IMR-90 (cell line): ENCODE measurements around the gene MED12L. TPM values are rescaled to one million over a fixed set of nuclear protein-coding genes. Genes with fewer than 3 reads are reported as not detected.

Source experiments
- ATAC-seq: fragments of 200-7000 bp; cut with Tn5 transposase; 2 replicates; pipeline ENCODE4 v1.9.1; 2020; ENCODE audit warnings: low read depth, mild to moderate bottlenecking, moderate library complexity
- BruUV-seq: library from RNA; stranded (reverse); fragments of 400-500 nt; replicated peaks from 2 replicates; lab custom pipeline; 2021; lab: Mats Ljungman, UMichigan
- CTCF ChIA-PET: fragments of 300-600 bp; formaldehyde crosslinking; extraction: SDS; loops from one replicate; lab custom pipeline; 2021; ENCODE audit warnings: antibody characterized with exemption; lab: Yijun Ruan, JAX
- POLR2A ChIA-PET: fragments of 300-600 bp; sonication (Branson Sonifier 250); formaldehyde crosslinking; loops from one replicate; lab custom pipeline; 2022; ENCODE audit warnings: antibody characterized with exemption; ENCODE audit not compliant: unreplicated experiment; lab: Charles Lee
- DNase-seq: peaks from one replicate; pipeline ENCODE4 v3.0.0; 2013
- H2AFZ ChIP-seq: replicated peaks from 2 replicates; pipeline ENCODE3; 2013; ENCODE audit warnings: low read length, mild to moderate bottlenecking; ENCODE audit not compliant: poor library complexity
- H2AK5ac ChIP-seq: 2 replicates; pipeline ENCODE4 v1.6.1; 2013; ENCODE audit warnings: low read depth, low read length, inconsistent platforms
- H2AK9ac ChIP-seq: replicated peaks from 2 replicates; pipeline ENCODE3; 2013; ENCODE audit warnings: mild to moderate bottlenecking, low read depth, low read length, moderate library complexity; ENCODE audit not compliant: poor library complexity
- H2BK120ac ChIP-seq: 2 replicates; pipeline ENCODE4 v1.6.1; 2013; ENCODE audit warnings: low read depth, low read length, inconsistent platforms
- H2BK15ac ChIP-seq: 3 replicates; pipeline ENCODE4 v1.6.1; 2013; ENCODE audit warnings: low read depth, low read length, inconsistent platforms
- H2BK20ac ChIP-seq: 2 replicates; pipeline ENCODE4 v1.6.1; 2013; ENCODE audit warnings: low read depth, mild to moderate bottlenecking, inconsistent platforms, low read length, moderate library complexity
- H2BK5ac ChIP-seq: 2 replicates; pipeline ENCODE4 v1.6.1; 2013; ENCODE audit warnings: mild to moderate bottlenecking, low read depth, low read length, inconsistent platforms; ENCODE audit not compliant: poor library complexity, severe bottlenecking
- H3K14ac ChIP-seq: replicated peaks from 2 replicates; pipeline ENCODE4 v1.6.1; 2013; ENCODE audit warnings: low read depth, low read length, inconsistent platforms
- H3K18ac ChIP-seq: 2 replicates; pipeline ENCODE4 v1.6.1; 2013; ENCODE audit warnings: low read depth, low read length, control low read depth
- H3K23ac ChIP-seq: 2 replicates; pipeline ENCODE4 v1.6.1; 2013; ENCODE audit warnings: low read depth, low read length, inconsistent platforms
- H3K27ac ChIP-seq: 2 replicates; pipeline ENCODE4 v1.5.1; 2013; ENCODE audit warnings: mild to moderate bottlenecking, control low read depth, low read length; ENCODE audit not compliant: insufficient read depth
- H3K27me3 ChIP-seq: 2 replicates; pipeline ENCODE4 v1.6.1; 2013; ENCODE audit warnings: low read length; ENCODE audit not compliant: control insufficient read depth, insufficient read depth
- H3K36me3 ChIP-seq: 2 replicates; pipeline ENCODE4 v1.6.1; 2013; ENCODE audit warnings: low read length, mixed read lengths; ENCODE audit not compliant: control insufficient read depth, insufficient read depth
- H3K4ac ChIP-seq: 2 replicates; pipeline ENCODE4 v1.6.1; 2013; ENCODE audit warnings: low read depth, low read length, inconsistent platforms
- H3K4me1 ChIP-seq: 2 replicates; pipeline ENCODE4 v1.6.1; 2013; ENCODE audit warnings: low read length, mixed read lengths; ENCODE audit not compliant: control insufficient read depth, insufficient read depth
- H3K4me2 ChIP-seq: 2 replicates; pipeline ENCODE4 v1.6.1; 2013; ENCODE audit warnings: low read depth, mild to moderate bottlenecking, control low read depth, low read length, moderate library complexity
- H3K4me3 ChIP-seq: 2 replicates; pipeline ENCODE4 v1.5.1; 2013; ENCODE audit warnings: low read depth, mild to moderate bottlenecking, control low read depth, low read length, moderate library complexity; ENCODE audit not compliant: insufficient read depth
- H3K56ac ChIP-seq: 2 replicates; pipeline ENCODE4 v1.6.1; 2013; ENCODE audit warnings: low read length, inconsistent platforms; ENCODE audit not compliant: insufficient read depth; ENCODE audit errors: extremely low read depth
- H3K79me1 ChIP-seq, 2 experiments: 2 replicates each; pipeline ENCODE4 v1.6.1; 2013; ENCODE audit warnings: low read length in 2 of 2, inconsistent platforms in 1 of 2, low read depth in 1 of 2
- H3K9ac ChIP-seq: 2 replicates; pipeline ENCODE4 v1.6.1; 2013; ENCODE audit warnings: low read depth, low read length, control low read depth
- H3K9me1 ChIP-seq: 2 replicates; pipeline ENCODE4 v1.6.1; 2013; ENCODE audit warnings: low read length, inconsistent platforms; ENCODE audit not compliant: insufficient read depth
- H3K9me3 ChIP-seq: 2 replicates; pipeline ENCODE4 v1.6.1; 2013; ENCODE audit warnings: low read length; ENCODE audit not compliant: control insufficient read depth, insufficient read depth
- H4K20me1 ChIP-seq: 2 replicates; pipeline ENCODE4 v1.6.1; 2013; ENCODE audit warnings: low read length, inconsistent platforms; ENCODE audit not compliant: insufficient read depth
- H4K5ac ChIP-seq: 2 replicates; pipeline ENCODE4 v1.6.1; 2013; ENCODE audit warnings: mild to moderate bottlenecking, low read depth, low read length, control low read depth
- H4K8ac ChIP-seq, 2 experiments: 2 replicates each; pipeline ENCODE4 v1.6.1; 2013; ENCODE audit warnings: low read depth in 2 of 2, low read length in 2 of 2, control low read depth in 1 of 2, inconsistent platforms in 1 of 2
- H4K91ac ChIP-seq: 2 replicates; pipeline ENCODE4 v1.6.1; 2013; ENCODE audit warnings: low read depth, low read length, inconsistent platforms; ENCODE audit not compliant: insufficient read depth
- BHLHE40 ChIP-seq: fragments of 150-350 bp; IDR thresholded peaks from 2 replicates; pipeline ENCODE4 v1.6.1; 2016; ENCODE audit warnings: mild to moderate bottlenecking, low read depth, low read length
- CHD1 ChIP-seq: IDR thresholded peaks from 2 replicates; pipeline ENCODE4 v1.6.1; 2012; ENCODE audit warnings: low read depth, low read length, improper control_type of control experiment
- FOS ChIP-seq: fragments of 150-350 bp; IDR thresholded peaks from 2 replicates; pipeline ENCODE4 v1.6.1; 2016; ENCODE audit warnings: low read depth, low read length
- MAZ ChIP-seq: IDR thresholded peaks from 2 replicates; pipeline ENCODE4 v1.6.1; 2012; ENCODE audit warnings: low read depth, mild to moderate bottlenecking, low read length, improper control_type of control experiment, moderate library complexity, borderline replicate concordance
- MXI1 ChIP-seq: IDR thresholded peaks from 2 replicates; pipeline ENCODE4 v1.6.1; 2012; ENCODE audit warnings: low read depth, mild to moderate bottlenecking, low read length, moderate library complexity, borderline replicate concordance
- NFE2L2 ChIP-seq: fragments of 150-350 bp; IDR thresholded peaks from 2 replicates; pipeline ENCODE4 v1.6.1; 2016; ENCODE audit warnings: low read depth, mild to moderate bottlenecking, low read length
- POLR2A ChIP-seq: IDR thresholded peaks from 2 replicates; pipeline ENCODE4 v1.6.1; 2012; ENCODE audit warnings: mild to moderate bottlenecking, low read depth, low read length
- RAD21 ChIP-seq: IDR thresholded peaks from 2 replicates; pipeline ENCODE4 v1.6.1; 2012; ENCODE audit warnings: low read length, improper control_type of control experiment
- RFX5 ChIP-seq: IDR thresholded peaks from 2 replicates; pipeline ENCODE4 v1.8.0; 2012; ENCODE audit warnings: low read depth, mild to moderate bottlenecking, low read length, moderate library complexity
- SMC3 ChIP-seq: fragments of 150-350 bp; IDR thresholded peaks from 2 replicates; pipeline ENCODE4 v1.6.1; 2016; ENCODE audit warnings: low read depth, mild to moderate bottlenecking, antibody characterized with exemption, low read length, moderate library complexity
- WGBS, 2 experiments: methylation state at CpG; one replicate each; pipeline versions ENCODE4 v1.1.5 to v1.1.7; 2013; ENCODE audit warnings: missing lambda C conversion rate in 2 of 2; ENCODE audit not compliant: insufficient read length in 1 of 2; ENCODE audit errors: extremely low coverage in 2 of 2; 5-methylcytosine and 5-hydroxymethylcytosine counted together
- dilution Hi-C: fragments of 300-500 bp; cut with HindIII; formaldehyde crosslinking; loops from one replicate; pipeline ENCODE4 v1.14.3; 2018; ENCODE audit warnings: low sequenced_read_pairs; ENCODE audit not compliant: unreplicated experiment
- in situ Hi-C: fragments of 300-500 bp; cut with MboI; formaldehyde crosslinking; loops from 3 replicates; pipeline ENCODE4 v1.14.3; 2019; ENCODE audit warnings: low sequenced_read_pairs, inconsistent platforms, mixed read lengths
- intact Hi-C: fragments of 100-400 bp; cut with micrococcal nuclease; formaldehyde crosslinking; loops from 2 replicates; pipeline ENCODE4 v1.10.0; 2022
- polyA plus RNA-seq, 3 experiments: library from polyadenylated mRNA; depleted of rRNA; stranded (reverse); fragments of >200 nt; gene quantifications; 2 replicates each; pipeline ENCODE4 v1.2.3, GENCODE V29; 2012; ENCODE audit warnings: low replicate concordance in 1 of 3
- total RNA-seq: library from RNA; depleted of rRNA; stranded (reverse); fragments of >200 nt; gene quantifications from 2 replicates; pipeline ENCODE4 v1.2.3, GENCODE V29; 2012
- TF ChIP-seq, protein P1 (sequence below): fragments of 150-350 bp; IDR thresholded peaks from 2 replicates; pipeline ENCODE4 v1.6.1; 2017; ENCODE audit warnings: mild to moderate bottlenecking, antibody characterized with exemption, low read length, low read depth
- TF ChIP-seq, protein P2 (sequence below): conservative IDR thresholded peaks from 2 replicates; pipeline ENCODE4 v1.5.1; 2012; ENCODE audit warnings: mild to moderate bottlenecking, low read depth, low read length, improper control_type of control experiment

The MED12L gene
- total and polyA plus RNA-seq, 2 of the 4 experiments (the other 2 are of a cell fraction), result 0.05 to 0.18 TPM

DNA sequence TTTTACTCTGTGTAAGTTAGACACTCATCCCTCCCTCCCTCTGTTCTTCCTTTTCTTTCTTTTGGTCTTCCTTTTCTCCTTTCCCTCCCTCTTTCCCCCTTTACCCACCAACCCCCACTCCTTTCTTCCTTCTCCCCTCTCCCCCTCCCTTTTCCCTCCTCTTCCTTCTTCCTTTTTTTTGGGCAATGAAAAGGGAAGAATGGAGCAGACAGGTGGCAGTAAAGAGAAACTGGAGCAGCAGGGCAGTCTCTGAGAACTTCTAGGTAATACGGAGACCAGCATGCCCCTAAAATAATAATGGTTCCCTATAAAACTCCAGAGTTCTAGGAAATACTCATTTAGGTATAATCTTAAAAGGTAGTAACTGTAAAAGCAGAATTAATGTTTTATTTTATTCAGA is 129.0 kb downstream of the MED12L start:
- DNase-seq, result no peak
- H3K4me1 ChIP-seq, result peaks cover 4% of the 10 kb centered on the region; the same call in 1 of the 2 replicates
- no peak overlapping the region for H3K56ac ChIP-seq
- H4K20me1 ChIP-seq, result no peaks in the 10 kb centered on the region
- no peak overlapping the region for H3K27ac ChIP-seq
- in situ Hi-C loops, result no loop called here
- H2AK5ac ChIP-seq, result no peak overlapping the region
- H2BK15ac ChIP-seq, result no peak overlapping the region
- peaks cover 6% of the 10 kb centered on the region; the same call in 1 of the 2 replicates for H3K9me1 ChIP-seq
- H3K79me1 ChIP-seq, result no peaks in the 10 kb centered on the region
- H4K8ac ChIP-seq, result no peak overlapping the region
- POLR2A ChIA-PET, result no interaction called here
- no peak overlapping the region for H2BK120ac ChIP-seq
- no TSS peak for BruUV-seq
- dilution Hi-C loops, result no loop called here
- no peaks in the 10 kb centered on the region for H3K27me3 ChIP-seq
- no peak overlapping the region for H3K14ac ChIP-seq
- no peak overlapping the region for H3K4ac ChIP-seq
- H3K36me3 ChIP-seq, result no peaks in the 10 kb centered on the region
- H2BK20ac ChIP-seq, result no peak overlapping the region
- no peak overlapping the region for H3K18ac ChIP-seq
- H2AK9ac ChIP-seq, result no peak overlapping the region
- CTCF ChIA-PET, result interaction anchor here (0.5 to 0.6 kb wide), 2 partner anchors 14 to 17 kb away, joined by 4 to 6 read pairs; no protein-coding TSS in a partner anchor
- TF ChIP-seq MXI1 (no peak), RFX5 (no peak), SMC3 (no peak), BHLHE40 (no peak), MAZ (no peak), POLR2A (no peak), NFE2L2 (no peak), FOS (no peak), CHD1 (no peak), RAD21 (no peak)
- TF ChIP-seq, protein P1, sequence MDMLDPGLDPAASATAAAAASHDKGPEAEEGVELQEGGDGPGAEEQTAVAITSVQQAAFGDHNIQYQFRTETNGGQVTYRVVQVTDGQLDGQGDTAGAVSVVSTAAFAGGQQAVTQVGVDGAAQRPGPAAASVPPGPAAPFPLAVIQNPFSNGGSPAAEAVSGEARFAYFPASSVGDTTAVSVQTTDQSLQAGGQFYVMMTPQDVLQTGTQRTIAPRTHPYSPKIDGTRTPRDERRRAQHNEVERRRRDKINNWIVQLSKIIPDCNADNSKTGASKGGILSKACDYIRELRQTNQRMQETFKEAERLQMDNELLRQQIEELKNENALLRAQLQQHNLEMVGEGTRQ, result no peak
- TF ChIP-seq, protein P2, sequence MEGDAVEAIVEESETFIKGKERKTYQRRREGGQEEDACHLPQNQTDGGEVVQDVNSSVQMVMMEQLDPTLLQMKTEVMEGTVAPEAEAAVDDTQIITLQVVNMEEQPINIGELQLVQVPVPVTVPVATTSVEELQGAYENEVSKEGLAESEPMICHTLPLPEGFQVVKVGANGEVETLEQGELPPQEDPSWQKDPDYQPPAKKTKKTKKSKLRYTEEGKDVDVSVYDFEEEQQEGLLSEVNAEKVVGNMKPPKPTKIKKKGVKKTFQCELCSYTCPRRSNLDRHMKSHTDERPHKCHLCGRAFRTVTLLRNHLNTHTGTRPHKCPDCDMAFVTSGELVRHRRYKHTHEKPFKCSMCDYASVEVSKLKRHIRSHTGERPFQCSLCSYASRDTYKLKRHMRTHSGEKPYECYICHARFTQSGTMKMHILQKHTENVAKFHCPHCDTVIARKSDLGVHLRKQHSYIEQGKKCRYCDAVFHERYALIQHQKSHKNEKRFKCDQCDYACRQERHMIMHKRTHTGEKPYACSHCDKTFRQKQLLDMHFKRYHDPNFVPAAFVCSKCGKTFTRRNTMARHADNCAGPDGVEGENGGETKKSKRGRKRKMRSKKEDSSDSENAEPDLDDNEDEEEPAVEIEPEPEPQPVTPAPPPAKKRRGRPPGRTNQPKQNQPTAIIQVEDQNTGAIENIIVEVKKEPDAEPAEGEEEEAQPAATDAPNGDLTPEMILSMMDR, result no peak
- no peak overlapping the region for H3K9ac ChIP-seq
- no peak overlapping the region for H2BK5ac ChIP-seq
- H3K4me2 ChIP-seq, result no peak overlapping the region
- no peak overlapping the region for H4K5ac ChIP-seq
- no peak for ATAC-seq
- no peak overlapping the region for H2AFZ ChIP-seq
- no peak overlapping the region for H3K23ac ChIP-seq
- no CpG with 5 or more reads among the region's 1 CpG for WGBS, 2 experiments
- intact Hi-C loops, result no loop called here
- H3K4me3 ChIP-seq, result no peak overlapping the region
- no peak overlapping the region for H4K91ac ChIP-seq
- H3K9me3 ChIP-seq, result no peaks in the 10 kb centered on the region
